Adrenal gland (tissue), 5 donors: ENCODE measurements around the gene IYD.

Source experiments
- POLR2A ChIP-seq, 2 donors: fragments of 450-650 bp; IDR thresholded peaks; one replicate each; pipeline ENCODE4 v1.6.1; 2017; ENCODE audit warnings: antibody characterized with exemption in 2 of 2, mild to moderate bottlenecking in 2 of 2, moderate library complexity in 1 of 2
- TF ChIP-seq, protein P1 (sequence below), 6 experiments: fragments of 450-650 bp in 4 of 6; fragments of 200-600 bp in 2 of 6; sonication (generic) in 1 of 6; IDR thresholded peaks; 1 replicate in 5 of 6; 2 replicates in 1 of 6; pipeline versions ENCODE4 v1.5.1 to v1.8.0; 2016 to 2021; ENCODE audit warnings: antibody characterized with exemption in 6 of 6, mild to moderate bottlenecking in 2 of 6, moderate library complexity in 1 of 6
- donor health status: DM: no; HTN: no; CAD: no.

- TF ChIP-seq, protein P1, sequence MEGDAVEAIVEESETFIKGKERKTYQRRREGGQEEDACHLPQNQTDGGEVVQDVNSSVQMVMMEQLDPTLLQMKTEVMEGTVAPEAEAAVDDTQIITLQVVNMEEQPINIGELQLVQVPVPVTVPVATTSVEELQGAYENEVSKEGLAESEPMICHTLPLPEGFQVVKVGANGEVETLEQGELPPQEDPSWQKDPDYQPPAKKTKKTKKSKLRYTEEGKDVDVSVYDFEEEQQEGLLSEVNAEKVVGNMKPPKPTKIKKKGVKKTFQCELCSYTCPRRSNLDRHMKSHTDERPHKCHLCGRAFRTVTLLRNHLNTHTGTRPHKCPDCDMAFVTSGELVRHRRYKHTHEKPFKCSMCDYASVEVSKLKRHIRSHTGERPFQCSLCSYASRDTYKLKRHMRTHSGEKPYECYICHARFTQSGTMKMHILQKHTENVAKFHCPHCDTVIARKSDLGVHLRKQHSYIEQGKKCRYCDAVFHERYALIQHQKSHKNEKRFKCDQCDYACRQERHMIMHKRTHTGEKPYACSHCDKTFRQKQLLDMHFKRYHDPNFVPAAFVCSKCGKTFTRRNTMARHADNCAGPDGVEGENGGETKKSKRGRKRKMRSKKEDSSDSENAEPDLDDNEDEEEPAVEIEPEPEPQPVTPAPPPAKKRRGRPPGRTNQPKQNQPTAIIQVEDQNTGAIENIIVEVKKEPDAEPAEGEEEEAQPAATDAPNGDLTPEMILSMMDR (IDR thresholded peaks at IDR 0.05) = no peak
- no peak for TF ChIP-seq POLR2A (IDR thresholded peaks at IDR 0.05)
Observed at GRCh38 chr6:150427843-150428242, 59.0 kb downstream of the IYD start.
